ENCODE data around the gene RNF141. TPM values are rescaled to one million over a fixed set of nuclear protein-coding genes. Genes with fewer than 3 reads are reported as not detected.

The RNF141 gene
- total RNA-seq, 1 experiment from 2014 or later: 23.2 TPM

GRCh38 chr11:10480760-10481159, 60.2 kb downstream of the RNF141 start:
- Mint-ChIP-seq H3K4me1 (no peaks in the 10 kb centered on the region), H3K27me3 (ENCODE audit: low read depth) (no peaks in the 10 kb centered on the region; the same call in 1 of the 2 replicates), H3K4me3 (no peak overlapping the region), H3K36me3 (no peaks in the 10 kb centered on the region), H3K9me3 (no peaks in the 10 kb centered on the region), H3K27ac (no peak overlapping the region)
- TF ChIP-seq KAT7 (CRISPR knock-in tag; IDR thresholded peaks at IDR 0.05; ENCODE audit: borderline replicate concordance): no peak
- TF ChIP-seq TEAD1 (CRISPR knock-in tag; IDR thresholded peaks at IDR 0.05): no peak
- TF ChIP-seq SMAD3 (CRISPR knock-in tag; IDR thresholded peaks at IDR 0.05; ENCODE audit: borderline replicate concordance): no peak
- TF ChIP-seq ZNF512 (CRISPR knock-in tag; IDR thresholded peaks at IDR 0.05; ENCODE audit: borderline replicate concordance): no peak
- TF ChIP-seq E2F5 (CRISPR knock-in tag; IDR thresholded peaks at IDR 0.05): no peak
- no peak for TF ChIP-seq SP1 (CRISPR knock-in tag; conservative IDR thresholded peaks at IDR 0.05)
- no peak for TF ChIP-seq ZNF671 (CRISPR knock-in tag; IDR thresholded peaks at IDR 0.05)
- no peak for TF ChIP-seq ZNF416 (CRISPR knock-in tag; IDR thresholded peaks at IDR 0.05)
- TF ChIP-seq ZNF317 (CRISPR knock-in tag; IDR thresholded peaks at IDR 0.05; ENCODE audit: borderline replicate concordance, low read depth): no peak
- no peak for TF ChIP-seq SMAD4 (CRISPR knock-in tag; IDR thresholded peaks at IDR 0.05)
- TF ChIP-seq ZNF138 (CRISPR knock-in tag; conservative IDR thresholded peaks at IDR 0.05): no peak
- no peak for TF ChIP-seq MLX (CRISPR knock-in tag; IDR thresholded peaks at IDR 0.05)
- no peak for TF ChIP-seq JUN (CRISPR knock-in tag; IDR thresholded peaks at IDR 0.05)
- TF ChIP-seq MAX (CRISPR knock-in tag; IDR thresholded peaks at IDR 0.05): no peak
- TF ChIP-seq ZNF219 (CRISPR knock-in tag; IDR thresholded peaks at IDR 0.05; ENCODE audit: borderline replicate concordance): no peak
- no peak for TF ChIP-seq NFATC4 (CRISPR knock-in tag; IDR thresholded peaks at IDR 0.05)
- no peak for TF ChIP-seq SOX15 (CRISPR knock-in tag; IDR thresholded peaks at IDR 0.05)
- no peak for TF ChIP-seq ATF1 (CRISPR knock-in tag; IDR thresholded peaks at IDR 0.05)
- no peak for ATAC-seq
- DNase-seq (ENCODE audit: low spot score): no peak
- ChIA-PET POLR2A (no interaction called here), CTCF (interaction anchor here (0.8 kb wide), 1 partner anchor 146 kb away, joined by 3 read pairs; no protein-coding TSS in a partner anchor)

- no peak for ATAC-seq
- Mint-ChIP-seq H3K4me3 (no peak overlapping the region), H3K4me1 (no peaks in the 10 kb centered on the region), H3K27me3 (ENCODE audit: low read depth) (no peaks in the 10 kb centered on the region; the same call in 1 of the 2 replicates), H3K36me3 (no peaks in the 10 kb centered on the region), H3K9me3 (no peaks in the 10 kb centered on the region), H3K27ac (no peak overlapping the region; the same call in 1 of the 2 replicates)
- no peak for DNase-seq (ENCODE audit: low spot score)
- CTCF ChIA-PET: interaction anchor here (1.2 kb wide), 1 partner anchor 29 kb away, joined by 3 read pairs; no protein-coding TSS in a partner anchor
- TF ChIP-seq ZBTB43 (CRISPR knock-in tag; IDR thresholded peaks at IDR 0.05) (no peak), ZBTB21 (CRISPR knock-in tag; IDR thresholded peaks at IDR 0.05; ENCODE audit: borderline replicate concordance) (no peak), ZNF396 (CRISPR knock-in tag; IDR thresholded peaks at IDR 0.05; ENCODE audit: borderline replicate concordance) (no peak), E2F1 (CRISPR knock-in tag; IDR thresholded peaks at IDR 0.05) (no peak), OVOL2 (CRISPR knock-in tag; IDR thresholded peaks at IDR 0.05; ENCODE audit: borderline replicate concordance) (no peak), GRHL2 (CRISPR knock-in tag; IDR thresholded peaks at IDR 0.05; ENCODE audit: insufficient replicate concordance, severe bottlenecking) (no peak), PRRX2 (CRISPR knock-in tag; IDR thresholded peaks at IDR 0.05) (no peak), RELA (CRISPR knock-in tag; IDR thresholded peaks at IDR 0.05; ENCODE audit: borderline replicate concordance) (no peak), TEAD1 (CRISPR knock-in tag; IDR thresholded peaks at IDR 0.05) (no peak), ZNF263 (CRISPR knock-in tag; IDR thresholded peaks at IDR 0.05; ENCODE audit: low read depth) (no peak)
- POLR2A ChIA-PET: no interaction called here
Observed at GRCh38 chr11:10480026-10480425, 61.0 kb downstream of the RNF141 start.

Measured in WTC11 (cell line).